NCI-H748 treated with DMSO at 0.1 percent for 48 hours (cell line): Measurements from ENCODE around the gene MYO1D.

ENCODE experiments used
- DNase-seq: peaks from one replicate; lab custom pipeline; 2025; lab: John Stamatoyannopoulos, UW

MYO1D gene

DNA sequence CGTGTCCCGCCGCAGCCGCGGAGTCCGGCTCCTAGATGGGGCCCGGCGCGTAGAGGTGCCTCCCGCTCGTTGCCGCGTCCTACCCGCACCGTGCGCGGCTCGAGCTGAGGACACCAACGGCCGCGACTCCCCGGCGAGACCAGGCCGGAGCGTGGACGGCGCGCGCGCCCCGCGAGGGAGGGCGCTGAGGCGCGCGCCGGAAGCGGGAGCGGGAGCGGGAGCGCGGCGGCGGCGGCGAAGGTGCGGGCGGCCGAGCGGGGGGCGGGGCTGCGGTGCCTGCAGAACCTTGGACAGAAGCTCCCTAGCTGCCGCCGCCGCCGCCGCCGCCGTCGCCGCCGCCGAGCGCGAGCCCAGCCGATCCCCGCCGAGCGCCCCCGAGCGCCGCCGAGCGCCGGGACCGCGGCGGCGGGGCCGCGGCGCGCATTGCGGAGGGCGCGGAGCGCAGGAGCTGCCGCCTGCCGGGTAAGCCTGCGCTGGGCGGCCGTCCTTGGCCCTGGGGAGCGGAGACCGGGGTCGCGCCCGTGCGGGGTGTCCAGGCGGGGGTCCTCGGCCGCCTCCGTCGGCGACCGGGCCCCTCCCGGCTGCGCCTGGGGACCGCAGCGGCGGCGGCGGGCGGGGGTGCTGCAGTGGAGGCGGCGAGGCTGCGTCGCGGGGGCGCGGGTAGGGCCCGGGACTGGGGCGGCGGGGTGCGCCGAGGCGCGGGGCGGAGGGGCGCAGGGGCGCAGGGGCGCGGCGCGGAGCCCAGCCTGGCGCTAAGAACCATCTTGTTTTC lies 390.0 kb downstream of the MYO1D start, which contains the start of gene CDK5R1:
Gene CDK5R1, plus strand, starts transcription at position 293 of the 772 bp plus-strand sequence. CDS start 628 bp downstream, outside the sequence.
- DNase-seq: peak; percentile 25

DNA sequence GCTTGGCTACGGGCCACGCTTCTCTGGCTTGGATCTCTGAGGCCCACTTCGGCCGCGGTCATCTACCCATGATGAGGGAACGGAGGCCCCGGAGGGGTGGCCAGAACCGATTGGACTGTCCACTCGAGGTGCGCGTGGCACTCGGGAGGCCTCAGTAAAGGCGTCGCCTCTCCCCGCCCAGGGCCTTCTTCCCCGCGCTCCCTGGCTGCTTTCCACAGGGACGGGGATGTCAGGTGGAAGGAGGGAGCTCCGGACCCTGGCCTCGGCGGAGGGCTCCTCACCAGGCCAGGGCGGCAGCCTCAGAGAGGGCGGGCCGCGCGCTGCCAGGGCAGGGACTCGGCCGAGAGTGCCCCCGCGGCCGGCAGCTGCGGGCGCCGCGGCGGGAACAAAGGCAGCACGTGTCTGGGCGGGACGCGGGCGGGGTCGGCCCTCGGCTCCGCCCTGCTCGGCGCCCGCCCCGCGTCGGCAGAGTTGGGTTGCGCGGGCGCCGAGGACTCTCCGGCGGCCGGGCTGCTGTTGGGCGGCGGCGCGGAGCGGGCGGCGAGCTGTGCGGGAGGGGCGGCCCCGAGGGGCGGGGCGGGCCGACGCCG lies 390.7 kb downstream of the MYO1D start:
- peak; percentile 67 for DNase-seq

DNA sequence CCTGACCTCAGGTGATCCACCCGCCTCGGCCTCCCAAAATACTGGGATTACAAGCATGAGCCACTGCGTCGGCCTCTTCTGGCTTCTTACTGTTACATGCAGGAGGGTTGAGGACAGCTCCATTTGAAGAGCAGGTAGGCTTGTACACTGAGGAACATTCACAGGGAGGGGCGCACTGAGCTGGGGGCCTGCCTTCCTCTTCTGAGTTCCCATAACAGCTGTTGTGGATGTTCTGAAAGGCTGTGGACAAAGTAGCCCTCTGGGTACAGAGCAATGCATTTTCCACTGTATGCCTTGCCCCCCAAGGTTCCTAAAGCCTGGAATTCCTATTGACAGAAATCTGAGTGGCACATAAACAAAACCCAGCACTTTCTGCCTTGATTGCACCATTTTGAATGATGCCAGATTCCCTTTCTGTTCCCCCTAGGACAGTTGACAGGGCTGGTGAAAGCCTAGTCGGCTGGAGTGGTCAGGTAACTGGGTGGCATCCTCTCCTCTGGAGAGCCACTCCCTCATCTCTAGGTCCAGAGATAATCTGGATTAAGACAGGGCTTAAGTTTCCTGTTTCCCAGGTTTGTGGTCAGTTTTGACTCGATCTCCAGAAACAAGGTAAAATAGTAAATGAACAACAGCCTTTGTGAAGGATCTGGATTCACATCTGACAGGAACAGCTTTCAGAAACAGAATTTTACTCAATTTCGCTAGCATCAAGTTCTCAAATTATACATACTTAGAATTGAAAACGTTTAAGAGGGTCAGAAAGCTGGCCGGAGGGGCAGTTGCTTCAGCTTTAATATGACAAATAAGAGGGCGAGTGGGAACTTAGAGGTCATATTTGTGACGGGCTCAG lies 391.4 kb downstream of the MYO1D start:
- DNase-seq: no peak

DNA sequence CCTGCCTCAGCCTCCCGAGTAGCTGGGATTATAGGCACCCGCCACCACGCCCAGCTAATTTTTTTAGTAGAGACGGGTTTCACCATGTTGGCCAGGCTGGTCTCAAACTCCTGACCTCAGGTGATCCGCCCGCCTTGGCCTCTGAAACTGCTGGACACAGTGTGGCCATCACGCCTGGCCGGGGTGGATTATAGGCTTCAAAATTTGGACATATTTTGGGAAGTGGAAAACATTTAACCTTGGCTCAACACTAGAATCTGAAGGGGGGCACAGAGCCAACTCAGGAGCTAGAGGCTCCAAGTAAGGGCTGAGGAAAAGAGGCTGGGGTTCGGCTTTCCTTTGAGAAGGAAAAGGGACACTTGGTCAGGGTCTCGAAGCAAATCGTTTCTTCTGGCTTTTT lies 392.3 kb downstream of the MYO1D start:
- DNase-seq: no peak

DNA sequence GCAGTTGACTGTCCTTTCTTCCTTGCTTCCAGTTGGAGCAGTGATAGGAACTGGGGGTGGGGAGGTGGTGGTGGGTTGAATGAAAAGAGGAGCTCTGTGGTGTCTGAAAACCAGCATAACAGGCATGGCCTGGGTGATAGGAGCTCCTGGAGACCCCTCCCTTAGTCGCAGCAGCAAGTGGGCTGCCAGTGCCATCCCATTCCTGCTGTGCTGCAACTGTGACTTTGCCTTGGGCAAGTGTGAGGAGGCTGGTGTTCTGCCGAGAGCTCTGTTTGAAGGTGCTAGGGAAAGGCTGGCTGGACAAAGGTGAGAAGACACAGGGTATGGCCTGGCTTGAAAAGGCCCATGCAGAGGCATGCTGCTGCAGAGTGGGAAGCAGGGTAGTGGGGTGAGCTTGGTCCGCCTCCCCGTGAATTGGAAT lies 392.9 kb downstream of the MYO1D start:
- no peak for DNase-seq

DNA sequence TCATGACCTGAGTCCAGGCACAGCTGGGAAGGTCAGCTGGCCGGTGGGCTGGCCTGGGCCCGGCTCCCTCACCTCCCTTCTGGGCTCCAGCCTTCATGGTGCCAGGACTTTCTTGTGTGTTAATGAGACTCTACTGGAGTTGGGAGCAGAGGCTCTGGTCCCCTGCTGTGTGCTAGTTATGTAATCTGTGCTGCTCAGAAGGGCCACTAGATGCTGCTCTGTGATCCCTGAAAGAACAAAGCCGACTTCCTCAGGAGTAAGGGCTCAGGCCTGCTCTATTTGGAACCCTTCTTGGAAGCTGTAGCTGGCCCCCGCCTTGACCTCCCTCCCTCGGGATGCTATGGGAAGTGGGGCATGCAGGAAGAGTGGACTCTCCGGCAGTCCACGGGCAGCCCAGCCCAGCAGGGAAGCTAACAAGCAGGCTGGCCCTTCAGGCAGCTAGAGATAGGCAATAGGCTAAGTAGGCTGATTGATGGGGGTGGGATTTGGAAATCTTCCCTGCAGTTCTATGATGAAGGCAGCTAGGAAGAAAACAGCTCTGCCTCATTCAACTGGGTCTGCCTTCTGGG lies 393.4 kb downstream of the MYO1D start:
- peak; percentile 68 for DNase-seq

DNA sequence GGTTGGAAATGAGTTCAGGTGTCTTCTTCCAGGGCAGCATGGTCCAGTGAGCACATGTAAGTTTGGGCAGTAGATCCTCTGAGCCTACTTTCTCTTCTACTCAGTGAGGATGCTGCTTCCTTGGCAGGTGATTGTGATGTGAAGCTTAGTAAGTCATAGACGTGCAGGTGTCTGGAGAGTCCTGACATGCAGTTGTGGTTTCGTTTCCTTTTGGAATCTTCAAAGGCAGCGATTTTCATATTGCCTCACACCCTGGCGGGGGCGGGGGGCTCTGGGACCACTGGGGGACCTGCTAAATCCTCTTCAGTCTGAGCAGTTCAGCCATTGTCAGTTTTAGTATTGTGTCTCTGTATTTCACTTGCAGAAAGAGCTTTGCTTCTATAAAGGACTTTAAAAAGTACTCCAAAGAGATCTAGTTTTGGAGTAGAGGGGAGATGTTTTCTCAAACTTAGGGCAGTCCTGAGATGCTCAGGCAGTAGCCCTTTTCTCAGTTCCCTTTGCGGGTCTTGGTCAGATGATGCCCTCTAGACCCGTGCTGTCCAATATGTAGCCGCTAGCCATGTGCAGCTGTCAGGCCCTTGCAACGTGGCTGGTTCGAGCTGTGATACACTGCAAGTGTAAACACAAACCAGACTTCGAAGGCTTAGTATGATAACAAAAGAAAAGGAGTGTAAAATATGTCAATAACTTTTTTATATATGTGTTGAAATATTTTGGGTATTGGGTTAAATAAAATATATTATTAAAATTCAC lies 394.2 kb downstream of the MYO1D start:
- DNase-seq: no peak

DNA sequence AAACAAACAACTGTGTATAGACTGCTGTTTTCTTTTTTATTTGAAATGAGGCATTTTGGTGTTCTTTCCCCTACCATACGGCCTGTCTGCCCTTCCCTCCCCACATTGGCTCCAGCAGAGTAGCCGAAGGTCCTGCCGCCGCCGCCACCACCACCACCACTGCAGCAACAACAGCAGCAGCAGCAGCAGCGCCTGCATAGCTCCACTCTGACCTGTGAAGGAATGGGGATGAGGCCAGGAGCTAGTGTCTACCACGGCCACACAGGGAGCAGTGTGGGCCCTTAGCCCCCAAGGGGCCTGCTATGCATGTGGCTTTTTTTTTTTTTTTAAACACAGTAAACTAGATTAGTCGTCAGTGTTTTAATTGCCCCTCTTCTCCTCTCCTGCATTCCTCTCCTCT lies 395.7 kb downstream of the MYO1D start:
- DNase-seq: no peak

DNA sequence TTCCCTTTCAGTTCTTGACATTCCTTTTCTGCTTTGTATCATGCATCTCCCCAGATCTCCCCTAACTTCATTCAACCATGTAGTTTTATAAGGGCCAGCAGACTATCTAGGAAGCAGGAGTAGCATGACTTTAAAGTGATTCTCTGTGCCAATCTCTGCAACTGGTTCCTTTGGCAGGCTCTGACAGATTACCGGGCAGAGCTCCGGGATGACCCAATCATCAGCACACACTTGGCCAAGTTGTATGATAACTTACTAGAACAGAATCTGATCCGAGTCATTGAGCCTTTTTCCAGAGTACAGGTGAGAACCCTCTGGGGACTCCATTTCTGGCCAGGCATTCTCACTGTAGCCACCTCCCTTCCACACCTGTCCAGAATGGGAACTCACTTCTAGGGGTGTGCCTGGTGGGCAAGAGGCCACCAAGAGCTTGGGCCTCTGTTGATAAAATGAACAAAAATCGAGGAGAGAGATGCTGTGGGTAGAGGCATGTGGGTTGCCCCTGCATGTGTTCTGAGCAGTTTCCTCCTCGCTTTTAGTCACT lies 397.8 kb downstream of the MYO1D start:
- DNase-seq: no peak

DNA sequence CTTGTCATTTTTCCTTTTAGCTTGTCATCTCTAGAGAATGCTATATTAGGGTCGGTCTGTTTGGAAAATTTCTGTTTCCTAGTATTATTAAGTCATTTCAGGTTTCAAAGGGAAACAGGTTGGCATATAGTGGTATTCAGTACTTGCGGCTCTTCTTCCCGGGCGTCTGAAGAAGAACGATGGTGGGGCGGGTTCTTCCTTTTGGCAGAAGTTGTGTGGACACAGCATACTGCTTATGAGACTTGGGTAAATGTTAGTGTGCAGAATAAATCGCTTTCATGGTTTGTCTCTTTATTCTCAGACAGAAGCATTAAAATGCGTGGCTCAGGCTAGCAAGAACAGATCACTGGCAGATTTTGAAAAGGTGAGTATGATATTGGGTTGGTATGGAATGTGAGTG lies 399.7 kb downstream of the MYO1D start:
- DNase-seq: no peak

DNA sequence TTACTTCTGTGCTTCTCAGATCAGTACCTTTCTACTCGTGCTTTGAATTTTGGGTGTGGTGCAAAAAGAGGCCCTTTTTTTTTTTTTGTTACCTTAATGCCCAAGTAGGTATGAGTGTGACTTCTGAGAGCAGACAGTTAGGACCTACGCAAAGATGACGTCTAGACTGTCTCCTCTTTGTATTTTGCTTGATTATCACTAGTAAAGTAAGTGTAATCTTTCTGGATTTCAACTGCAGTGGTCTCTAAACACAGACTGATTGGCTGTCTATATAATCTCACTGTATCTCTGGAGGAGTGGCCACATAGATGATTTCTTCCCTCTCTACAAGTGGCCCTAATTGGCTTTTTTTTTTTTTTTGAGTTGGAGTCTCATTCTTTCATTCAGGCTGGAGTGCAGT lies 401.7 kb downstream of the MYO1D start:
- no peak for DNase-seq

DNA sequence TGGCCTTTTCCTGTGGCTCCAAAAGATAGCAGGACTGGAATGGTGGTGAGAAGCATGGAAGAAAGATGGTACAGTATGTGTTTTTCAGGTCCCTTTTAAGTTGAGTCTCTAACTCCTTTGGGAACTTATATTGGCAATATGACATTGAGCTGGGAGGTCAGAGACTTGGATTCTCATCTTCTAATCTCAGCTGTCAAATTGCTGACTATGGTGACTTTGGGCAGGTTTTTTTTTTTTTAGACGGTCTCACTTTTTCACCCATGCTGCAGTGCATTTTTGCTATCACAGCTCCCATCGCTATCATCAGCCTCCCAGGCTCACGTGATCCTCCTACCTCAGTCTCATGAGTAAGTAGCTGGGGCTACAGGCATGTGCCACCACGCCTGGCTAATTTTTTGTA lies 405.3 kb downstream of the MYO1D start:
- no peak for DNase-seq

DNA sequence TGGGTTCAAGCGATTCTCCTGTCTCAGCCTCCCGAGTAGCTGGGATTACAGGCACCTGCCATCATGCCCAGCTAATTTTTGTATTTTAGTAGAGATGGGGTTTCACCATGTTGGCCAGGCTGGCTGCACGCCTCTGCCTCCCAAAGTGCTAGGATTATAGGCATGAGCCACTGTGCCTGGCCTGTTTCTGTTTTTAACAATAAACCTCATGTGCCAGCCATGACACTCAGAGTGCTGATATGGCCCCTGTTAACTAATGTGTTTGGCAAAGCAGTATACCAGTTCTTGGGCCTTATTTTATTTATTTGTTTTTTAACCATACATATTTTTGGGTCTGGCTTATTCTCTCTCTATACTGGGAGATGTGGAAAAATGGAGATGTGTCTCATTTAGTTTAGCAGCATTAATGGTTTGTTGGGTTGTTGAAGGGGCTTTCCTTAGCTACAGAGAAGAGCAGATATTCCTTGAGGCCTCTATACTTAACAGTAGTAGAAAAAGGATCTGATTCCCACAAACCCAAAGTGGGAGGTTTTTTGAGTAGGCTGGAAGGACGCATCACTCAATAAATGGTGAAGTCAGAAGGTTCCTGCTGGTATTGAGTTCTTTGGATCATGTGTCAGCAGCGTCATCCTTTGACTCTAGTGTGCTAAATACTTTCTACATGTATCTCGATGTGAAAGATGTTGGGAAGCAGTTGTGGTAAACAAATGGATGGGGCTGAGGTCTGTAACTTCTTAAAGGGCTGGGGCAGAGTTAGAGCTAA lies 406.3 kb downstream of the MYO1D start:
- no peak for DNase-seq

DNA sequence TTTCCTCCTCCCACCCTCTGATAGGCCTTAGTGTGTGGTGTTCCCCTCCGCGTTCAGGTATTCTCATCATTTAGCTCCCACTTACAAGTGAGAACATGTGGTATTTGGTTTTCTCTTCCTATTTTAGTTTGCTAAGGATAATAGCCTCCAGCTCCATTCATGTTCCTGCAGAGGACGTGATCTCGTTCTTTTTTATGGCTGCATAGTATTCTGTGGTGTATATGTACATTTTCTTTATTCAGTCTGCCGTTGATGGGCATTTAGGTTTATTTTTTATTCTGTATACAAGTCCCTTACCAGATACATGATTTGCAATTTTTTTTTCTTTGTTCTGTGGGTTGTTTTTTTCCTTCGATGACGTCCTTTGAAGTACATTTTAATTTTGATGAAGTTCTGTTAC lies 409.0 kb downstream of the MYO1D start:
- DNase-seq: no peak

DNA sequence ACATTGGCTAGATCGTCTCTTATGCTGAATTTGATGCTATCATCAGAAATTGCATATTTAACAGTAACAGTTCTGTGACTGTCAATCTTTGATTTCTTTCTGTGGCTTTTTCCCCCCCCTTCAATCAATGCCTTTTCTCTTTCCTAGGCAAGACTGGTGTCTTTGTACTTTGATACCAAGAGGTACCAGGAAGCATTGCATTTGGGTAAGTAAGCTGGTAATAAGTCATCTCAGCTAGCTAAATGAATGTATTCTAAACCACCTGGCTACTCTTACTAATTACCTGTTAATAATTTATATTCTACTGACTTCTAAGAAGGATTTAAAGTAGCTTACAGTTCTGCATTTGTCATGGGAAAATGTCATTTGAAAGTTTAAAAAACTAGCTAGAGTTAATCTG lies 412.6 kb downstream of the MYO1D start:
- no peak for DNase-seq

DNA sequence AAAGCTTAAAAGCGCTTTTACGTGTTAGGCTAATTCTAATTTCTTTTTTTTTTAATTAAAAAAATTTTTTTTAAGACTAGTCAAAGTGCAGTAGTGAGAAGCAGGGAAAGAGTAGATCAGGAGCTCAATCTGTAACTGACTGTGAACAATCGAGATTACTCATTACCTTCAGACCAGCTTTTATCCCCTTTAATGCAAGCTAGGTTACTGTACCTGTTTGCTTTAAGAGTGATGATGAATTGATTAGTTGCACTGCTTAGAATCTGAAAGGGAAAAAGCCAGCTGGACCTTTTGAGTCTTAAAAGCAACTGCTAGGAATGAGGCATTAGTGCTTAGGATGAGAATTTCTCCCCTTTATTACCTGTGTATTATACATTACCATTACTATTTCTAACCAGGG lies 413.6 kb downstream of the MYO1D start:
- no peak for DNase-seq

DNA sequence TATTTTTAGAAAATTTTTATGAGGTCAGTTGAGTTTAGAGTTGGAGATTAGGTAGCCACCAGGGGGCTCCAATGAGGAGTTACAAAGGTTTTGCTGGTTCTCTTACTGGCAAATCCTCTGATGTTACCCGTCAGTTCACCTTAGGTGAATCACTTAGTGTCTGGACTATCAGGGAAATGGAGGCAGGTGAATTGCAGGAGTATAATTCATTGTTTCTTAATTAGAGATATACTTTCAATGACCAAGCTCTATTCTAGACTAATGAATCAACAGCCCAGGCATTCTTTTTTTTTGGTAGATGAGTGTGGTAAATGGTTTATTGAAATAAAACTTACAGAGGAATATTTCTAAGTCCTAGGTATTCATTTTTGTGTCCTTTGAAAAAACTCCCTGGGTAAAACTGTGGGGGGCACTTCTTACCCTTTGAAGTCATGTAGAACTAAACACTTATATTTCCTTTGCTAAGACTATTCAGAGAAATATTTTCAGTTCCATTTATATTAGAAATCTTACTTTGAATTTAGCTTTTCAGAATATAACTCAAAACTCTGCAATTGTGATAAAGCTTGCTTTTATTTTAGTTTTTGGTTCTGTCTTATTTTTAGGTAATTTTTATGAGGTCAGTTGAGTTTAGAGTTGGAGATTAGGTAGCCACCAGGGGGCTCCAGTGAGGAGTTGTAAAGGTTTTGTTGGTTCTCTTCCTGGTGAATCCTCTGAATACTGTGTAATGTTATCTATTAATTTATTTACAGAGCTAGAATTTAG lies 414.9 kb downstream of the MYO1D start:
- peak; percentile 44 for DNase-seq

DNA sequence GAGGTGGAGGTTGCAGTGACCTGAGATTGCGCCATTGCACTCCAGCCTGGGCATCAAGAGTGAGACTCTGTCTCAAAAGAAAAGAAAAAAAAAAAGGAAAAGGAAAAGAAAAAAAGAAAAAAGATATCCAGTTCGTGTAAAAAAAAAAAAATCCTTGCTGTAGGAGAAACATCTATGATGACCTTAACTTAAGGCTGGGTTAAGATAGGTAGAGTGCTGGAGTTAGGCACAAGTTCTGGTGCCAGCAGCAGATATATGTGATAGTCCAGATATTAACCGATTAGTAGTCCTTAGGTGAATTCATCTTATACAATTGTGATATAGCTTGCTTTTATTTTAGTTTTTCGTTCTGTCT lies 415.4 kb downstream of the MYO1D start:
- DNase-seq: no peak

DNA sequence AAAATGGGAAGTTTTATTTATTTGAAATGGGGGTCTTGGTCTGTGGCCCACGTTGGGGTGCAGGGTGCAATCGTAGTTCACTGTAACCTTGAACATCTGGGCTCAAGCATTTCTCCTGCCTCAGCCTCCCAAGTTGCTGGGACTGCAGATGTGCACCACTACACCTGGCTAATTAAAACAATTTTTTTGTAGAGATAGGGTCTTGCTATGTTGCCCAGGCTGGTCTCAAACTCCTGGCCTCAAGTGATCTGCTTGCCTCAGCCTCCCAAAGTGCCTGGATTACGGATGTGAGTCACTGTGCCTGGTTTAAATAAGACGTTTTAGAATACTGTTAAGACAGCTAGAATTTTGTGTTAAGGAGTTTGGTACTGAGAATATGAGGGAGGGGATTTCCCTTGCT lies 416.9 kb downstream of the MYO1D start:
- no peak for DNase-seq

DNA sequence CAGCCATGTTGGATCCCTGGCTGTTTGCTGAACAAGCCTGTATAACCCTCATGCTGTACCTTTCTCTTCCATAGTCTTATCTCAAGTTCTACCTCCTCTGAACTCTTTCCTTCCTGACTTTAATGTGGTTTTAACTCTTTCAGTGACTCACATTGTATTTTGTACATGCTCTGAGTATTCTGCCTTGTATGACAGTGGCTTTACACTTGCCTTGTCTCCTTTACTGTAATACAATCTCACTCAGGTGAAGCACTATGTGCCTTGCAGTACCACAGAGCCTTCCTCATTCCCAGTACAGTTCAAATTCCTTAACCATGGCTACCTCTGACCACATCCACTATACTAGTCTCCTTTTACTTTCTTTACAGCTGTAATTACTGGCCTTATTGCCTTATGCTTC lies 418.6 kb downstream of the MYO1D start:
- DNase-seq: no peak
